ENCODE data around the gene PKD2. TPM values are rescaled to one million over a fixed set of nuclear protein-coding genes. Genes with fewer than 3 reads are reported as not detected.

Gene PKD2
- total and polyA plus RNA-seq, 2 donors (not counting 1 experiment from before 2014, with no cell fraction given) = 1.8 to 5.8 TPM

DNA sequence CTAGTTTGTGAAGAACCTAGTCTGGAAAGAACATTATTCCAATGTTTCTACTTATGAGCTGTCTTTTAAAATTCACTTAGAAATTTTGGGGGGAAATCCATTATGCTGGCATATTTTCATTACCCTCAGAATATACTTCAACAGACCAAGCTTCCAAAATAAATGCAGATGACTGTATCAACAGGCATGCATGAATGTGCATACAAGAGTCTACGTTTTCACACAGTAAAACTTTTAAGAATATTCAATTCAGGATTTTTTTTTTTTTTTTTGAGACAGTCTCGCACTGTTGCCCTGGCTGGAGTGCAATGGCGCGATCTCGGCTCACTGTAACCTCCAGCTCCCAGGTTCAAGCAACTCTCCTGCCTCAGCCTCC is 101.3 kb downstream of the PKD2 start:
- ATAC-seq (ENCODE audit: low read depth) = no peak
- no peaks in the 10 kb centered on the region for H3K27me3 Mint-ChIP-seq
- ChIA-PET CTCF (interaction anchor here (0.7 kb wide), 1 partner anchor 35 kb away, joined by 3 read pairs; no protein-coding TSS in a partner anchor), POLR2A (no interaction called here)
- Histone ChIP-seq H3K9ac (ENCODE audit: low read length) (no peak overlapping the region), H3K36me3 (replicated peaks in 1 of 2; ENCODE audit: control extremely low read depth in 1 of 2, control insufficient read depth in 1 of 2, extremely low read depth in 1 of 2, insufficient read depth in 2 of 2, low read length in 1 of 2) (no peaks in the 10 kb centered on the region), H3K4me1 (ENCODE audit: control insufficient read depth in 2 of 2, insufficient read depth in 2 of 2, low read length in 2 of 2) (no peaks in the 10 kb centered on the region), H2AFZ (ENCODE audit: insufficient read depth, low read depth, low read length, poor library complexity, severe bottlenecking) (no peak overlapping the region), H3K27ac (ENCODE audit: low read length in 2 of 2) (no peak overlapping the region), H3K4me3 (ENCODE audit: control extremely low read depth in 1 of 5, extremely low read depth in 1 of 5, insufficient read depth in 1 of 5, low read depth in 2 of 5, low read length in 4 of 5) (no peak overlapping the region), H3K4me2 (replicated peaks; ENCODE audit: low read depth, low read length, poor library complexity, severe bottlenecking) (no peak overlapping the region), H3K27me3 (replicated peaks in 1 of 4; ENCODE audit: control extremely low read depth in 1 of 4, control insufficient read depth in 3 of 4, insufficient read depth in 4 of 4, low read length in 3 of 4) (no peaks in the 10 kb centered on the region), H3K79me2 (ENCODE audit: control insufficient read depth, insufficient read depth, low read length) (no peaks in the 10 kb centered on the region), H4K20me1 (ENCODE audit: control insufficient read depth, insufficient read depth, low read length, poor library complexity, severe bottlenecking) (no peaks in the 10 kb centered on the region), H3K9me3 (ENCODE audit: control extremely low read depth in 1 of 3, control insufficient read depth in 2 of 3, insufficient read depth in 1 of 3, low read length in 2 of 3) (no peaks in the 10 kb centered on the region)
- no peak overlapping the region for H3K27ac Mint-ChIP-seq
- TF ChIP-seq EZH2 (IDR thresholded peaks at IDR 0.05; ENCODE audit: borderline replicate concordance, insufficient read depth, low read depth, low read length, poor library complexity, severe bottlenecking) (no peak), CTCF (IDR thresholded peaks at IDR 0.05) (no peak)
- H3K4me3 Mint-ChIP-seq = no peak overlapping the region
- no peaks in the 10 kb centered on the region for H3K9me3 Mint-ChIP-seq (ENCODE audit: insufficient read depth)
- intact Hi-C loops (cut with micrococcal nuclease) = no loop called here
- whole genome bisulfite sequencing (ENCODE audit: insufficient coverage) = 100% methylated on average over 3 of the region's 5 CpGs
- no peak for DNase-seq
- H3K4me1 Mint-ChIP-seq = no peaks in the 10 kb centered on the region

- DNase-seq (no peak), ATAC-seq (ENCODE audit: low read depth) (no peak)
- TF ChIP-seq EZH2 (IDR thresholded peaks at IDR 0.05; ENCODE audit: borderline replicate concordance, insufficient read depth, low read depth, low read length, poor library complexity, severe bottlenecking) (no peak), CTCF (IDR thresholded peaks at IDR 0.05) (no peak)
- H4K20me1 ChIP-seq (ENCODE audit: control insufficient read depth, insufficient read depth, low read length, poor library complexity, severe bottlenecking) = no peaks in the 10 kb centered on the region
- no peak overlapping the region for H3K27ac Mint-ChIP-seq
- H3K4me3 Mint-ChIP-seq = no peak overlapping the region
- intact Hi-C loops (cut with micrococcal nuclease) = no loop called here
- H3K27ac ChIP-seq (ENCODE audit: low read length in 2 of 2) = no peak overlapping the region
- no peak overlapping the region for H3K4me2 ChIP-seq (replicated peaks; ENCODE audit: low read depth, low read length, poor library complexity, severe bottlenecking)
- no peaks in the 10 kb centered on the region for H3K9me3 Mint-ChIP-seq (ENCODE audit: insufficient read depth)
- ChIA-PET CTCF (interaction anchor here (0.7 kb wide), 1 partner anchor 35 kb away, joined by 3 read pairs; no protein-coding TSS in a partner anchor), POLR2A (no interaction called here)
- 100% methylated on average over 2 of the region's 5 CpGs for WGBS (ENCODE audit: insufficient coverage)
- no peaks in the 10 kb centered on the region for H3K4me1 ChIP-seq (ENCODE audit: control insufficient read depth in 2 of 2, insufficient read depth in 2 of 2, low read length in 2 of 2)
- no peaks in the 10 kb centered on the region for H3K27me3 Mint-ChIP-seq
- no peak overlapping the region for H2AFZ ChIP-seq (ENCODE audit: insufficient read depth, low read depth, low read length, poor library complexity, severe bottlenecking)
- no peak overlapping the region for H3K4me3 ChIP-seq (ENCODE audit: control extremely low read depth in 1 of 5, extremely low read depth in 1 of 5, insufficient read depth in 1 of 5, low read depth in 2 of 5, low read length in 4 of 5)
- no peaks in the 10 kb centered on the region for H3K27me3 ChIP-seq (replicated peaks in 1 of 4; ENCODE audit: control extremely low read depth in 1 of 4, control insufficient read depth in 3 of 4, insufficient read depth in 4 of 4, low read length in 3 of 4)
- H3K79me2 ChIP-seq (ENCODE audit: control insufficient read depth, insufficient read depth, low read length) = no peaks in the 10 kb centered on the region
- no peaks in the 10 kb centered on the region for H3K9me3 ChIP-seq (ENCODE audit: control extremely low read depth in 1 of 3, control insufficient read depth in 2 of 3, insufficient read depth in 1 of 3, low read length in 2 of 3)
- H3K4me1 Mint-ChIP-seq = no peaks in the 10 kb centered on the region
- H3K9ac ChIP-seq (ENCODE audit: low read length) = no peak overlapping the region
- H3K36me3 ChIP-seq (replicated peaks in 1 of 2; ENCODE audit: control extremely low read depth in 1 of 2, control insufficient read depth in 1 of 2, extremely low read depth in 1 of 2, insufficient read depth in 2 of 2, low read length in 1 of 2) = no peaks in the 10 kb centered on the region
These were observed 101.9 kb downstream of the PKD2 start for GRCh38 chr4:88109123-88109881.
